SK-N-SH (cell line): ENCODE data around the gene KNOP1. TPM values are rescaled to one million over a fixed set of nuclear protein-coding genes. Genes with fewer than 3 reads are reported as not detected.

ENCODE experiments used
- CTCF ChIA-PET: fragments of 300-600, 350-600 bp; formaldehyde crosslinking; extraction: SDS; loops from one replicate; lab custom pipeline; 2021; lab: Yijun Ruan, JAX
- POLR2A ChIA-PET: fragments of 350-600 bp; sonication (Branson Sonifier 250); formaldehyde crosslinking; extraction: SDS; loops from one replicate; lab custom pipeline; 2020; ENCODE audit warnings: antibody characterized with exemption, inconsistent platforms; lab: Yijun Ruan, JAX
- DNase-seq: peaks from one replicate; pipeline ENCODE4 v3.0.0; 2012
- H2AFZ ChIP-seq: fragments of 200-600 bp; sonication (generic); 2 replicates; pipeline ENCODE4 v1.8.1; 2016; ENCODE audit warnings: antibody characterized with exemption, mild to moderate bottlenecking, low read depth
- H3F3A ChIP-seq: fragments of 200-600 bp; sonication (generic); replicated peaks from 2 replicates; pipeline ENCODE3; 2016; ENCODE audit warnings: antibody characterized with exemption, mild to moderate bottlenecking; ENCODE audit not compliant: insufficient read depth
- H3K27ac ChIP-seq, 2 experiments: fragments of 200-500 bp in 1 of 2; fragments of 200-600 bp in 1 of 2; sonication (Bioruptor generic) in 1 of 2; sonication (generic), shearing (Covaris generic) in 1 of 2; 2 replicates each; pipeline versions ENCODE4 v1.5.1 to v1.6.1; 2014 to 2016; ENCODE audit warnings: low read depth in 2 of 2, inconsistent platforms in 1 of 2, low read length in 1 of 2, mild to moderate bottlenecking in 1 of 2, mixed read lengths in 1 of 2
- H3K27me3 ChIP-seq: fragments of 200-600 bp; sonication (generic), shearing (Covaris generic); 2 replicates; pipeline ENCODE4 v1.6.1; 2016; ENCODE audit warnings: mixed run types; ENCODE audit not compliant: insufficient read depth
- H3K36me3 ChIP-seq, 2 experiments: fragments of 200-500 bp in 1 of 2; fragments of 200-600 bp in 1 of 2; sonication (Bioruptor generic) in 1 of 2; sonication (generic) in 1 of 2; replicated peaks in 1 of 2; 2 replicates each; pipeline versions ENCODE3 to v1.5.1; 2014 to 2016; ENCODE audit warnings: low read length in 1 of 2, mild to moderate bottlenecking in 1 of 2; ENCODE audit not compliant: insufficient read depth in 2 of 2, control insufficient read depth in 1 of 2
- H3K4me1 ChIP-seq, 2 experiments: fragments of 200-500 bp in 1 of 2; fragments of 200-600 bp in 1 of 2; sonication (Bioruptor generic) in 1 of 2; sonication (generic), shearing (Covaris generic) in 1 of 2; 2 replicates each; pipeline versions ENCODE4 v1.5.1 to v1.6.1; 2014 to 2016; ENCODE audit warnings: low read depth in 1 of 2, low read length in 1 of 2, mixed run types in 1 of 2; ENCODE audit not compliant: insufficient read depth in 2 of 2, control insufficient read depth in 1 of 2
- H3K4me2 ChIP-seq: fragments of 200-600 bp; sonication (generic), shearing (Covaris generic); 2 replicates; pipeline ENCODE4 v1.6.1; 2017; ENCODE audit warnings: mixed run types
- H3K4me3 ChIP-seq, 2 experiments: fragments of 200-500 bp in 1 of 2; fragments of 200-600 bp in 1 of 2; sonication (Bioruptor generic) in 1 of 2; sonication (generic), shearing (Covaris generic) in 1 of 2; 2 replicates each; pipeline versions ENCODE4 v1.5.1 to v1.8.1; 2014 to 2016; ENCODE audit warnings: low read depth in 2 of 2, inconsistent platforms in 1 of 2, low read length in 1 of 2, mild to moderate bottlenecking in 1 of 2, mixed read lengths in 1 of 2, moderate library complexity in 1 of 2
- H3K79me2 ChIP-seq: fragments of 200-600 bp; sonication (generic); 2 replicates; pipeline ENCODE4 v1.8.1; 2017; ENCODE audit warnings: mild to moderate bottlenecking; ENCODE audit not compliant: insufficient read depth
- H3K9ac ChIP-seq: fragments of 200-600 bp; sonication (generic); 2 replicates; pipeline ENCODE4 v1.6.1; 2017; ENCODE audit warnings: mixed run types
- H3K9me2 ChIP-seq: fragments of 200-600 bp; sonication (generic); 2 replicates; pipeline ENCODE4 v1.6.1; 2017; ENCODE audit warnings: mixed run types
- H3K9me3 ChIP-seq: fragments of 200-600 bp; sonication (generic); 2 replicates; pipeline ENCODE4 v1.6.1; 2017; ENCODE audit warnings: mixed run types, mild to moderate bottlenecking, moderate library complexity
- H4K20me1 ChIP-seq: fragments of 200-600 bp; sonication (generic); 2 replicates; pipeline ENCODE4 v1.6.1; 2017; ENCODE audit warnings: mild to moderate bottlenecking, mixed run types; ENCODE audit not compliant: insufficient read depth
- ELF1 ChIP-seq: IDR thresholded peaks from 2 replicates; pipeline ENCODE4 v1.4.0; 2012
- EZH2phosphoT487 ChIP-seq: fragments of 200-600 bp; sonication (generic); IDR thresholded peaks from 2 replicates; pipeline ENCODE4 v1.6.1; 2017; ENCODE audit warnings: low read depth, mixed run types, mild to moderate bottlenecking, antibody characterized with exemption, moderate library complexity, borderline replicate concordance
- FOSL2 ChIP-seq: IDR thresholded peaks from 2 replicates; pipeline ENCODE4 v1.4.0; 2012; ENCODE audit warnings: low read depth, mild to moderate bottlenecking, moderate library complexity, borderline replicate concordance
- FOXM1 ChIP-seq: IDR thresholded peaks from 2 replicates; pipeline ENCODE4 v1.4.0; 2012; ENCODE audit warnings: low read depth, mild to moderate bottlenecking
- JUND ChIP-seq: IDR thresholded peaks from 2 replicates; pipeline ENCODE4 v1.4.0; 2012
- MEF2A ChIP-seq: IDR thresholded peaks from 2 replicates; pipeline ENCODE4 v1.4.0; 2012; ENCODE audit warnings: low read depth, borderline replicate concordance
- MXI1 ChIP-seq: IDR thresholded peaks from 2 replicates; pipeline ENCODE4 v1.6.1; 2012; ENCODE audit warnings: mild to moderate bottlenecking, low read depth, low read length, improper control_type of control experiment
- NRF1 ChIP-seq: IDR thresholded peaks from 2 replicates; pipeline ENCODE4 v1.6.1; 2012; ENCODE audit warnings: low read depth, mild to moderate bottlenecking, low read length
- RFX5 ChIP-seq: IDR thresholded peaks from 2 replicates; pipeline ENCODE4 v1.6.1; 2012; ENCODE audit warnings: mild to moderate bottlenecking, improper control_type of control experiment, low read length
- SIN3A ChIP-seq: IDR thresholded peaks from 2 replicates; pipeline ENCODE4 v1.6.1; 2012; ENCODE audit warnings: low read depth, mild to moderate bottlenecking, low read length, moderate library complexity, borderline replicate concordance
- SMC3 ChIP-seq: IDR thresholded peaks from 2 replicates; pipeline ENCODE4 v1.6.1; 2012; ENCODE audit warnings: low read depth, low read length, improper control_type of control experiment
- TAF1 ChIP-seq: IDR thresholded peaks from 2 replicates; pipeline ENCODE4 v1.6.1; 2012; ENCODE audit warnings: low read depth, mild to moderate bottlenecking, low read length, moderate library complexity, borderline replicate concordance
- TCF12 ChIP-seq: IDR thresholded peaks from 2 replicates; pipeline ENCODE4 v1.4.0; 2012
- WGBS: methylation state at CpG from one replicate; pipeline ENCODE4 v1.1.6; 2017; ENCODE audit warnings: low lambda C conversion rate; 5-methylcytosine and 5-hydroxymethylcytosine counted together
- polyA plus RNA-seq, 3 experiments: library from polyadenylated mRNA; depleted of rRNA; stranded (reverse); fragments of >200 nt; gene quantifications; 2 replicates each; pipeline ENCODE4 v1.2.3, GENCODE V29; 2012
- TF ChIP-seq, protein P1 (sequence below): IDR thresholded peaks from 2 replicates; pipeline ENCODE4 v1.6.1; 2012; ENCODE audit warnings: mild to moderate bottlenecking, low read depth, low read length, moderate library complexity
- TF ChIP-seq, protein P2 (sequence below): fragments of 150-350 bp; IDR thresholded peaks from 2 replicates; pipeline ENCODE4 v1.6.1; 2017; ENCODE audit warnings: antibody characterized with exemption, low read length, low read depth, borderline replicate concordance
- TF ChIP-seq, protein P3 (sequence below): fragments of 200-600 bp; sonication (generic); IDR thresholded peaks from 2 replicates; pipeline ENCODE4 v1.6.1; 2017; ENCODE audit warnings: antibody characterized with exemption, mild to moderate bottlenecking, moderate library complexity

The KNOP1 gene
- polyA plus RNA-seq, 1 of the 3 experiments (the other 2 are of a cell fraction) = 13.2 TPM

DNA sequence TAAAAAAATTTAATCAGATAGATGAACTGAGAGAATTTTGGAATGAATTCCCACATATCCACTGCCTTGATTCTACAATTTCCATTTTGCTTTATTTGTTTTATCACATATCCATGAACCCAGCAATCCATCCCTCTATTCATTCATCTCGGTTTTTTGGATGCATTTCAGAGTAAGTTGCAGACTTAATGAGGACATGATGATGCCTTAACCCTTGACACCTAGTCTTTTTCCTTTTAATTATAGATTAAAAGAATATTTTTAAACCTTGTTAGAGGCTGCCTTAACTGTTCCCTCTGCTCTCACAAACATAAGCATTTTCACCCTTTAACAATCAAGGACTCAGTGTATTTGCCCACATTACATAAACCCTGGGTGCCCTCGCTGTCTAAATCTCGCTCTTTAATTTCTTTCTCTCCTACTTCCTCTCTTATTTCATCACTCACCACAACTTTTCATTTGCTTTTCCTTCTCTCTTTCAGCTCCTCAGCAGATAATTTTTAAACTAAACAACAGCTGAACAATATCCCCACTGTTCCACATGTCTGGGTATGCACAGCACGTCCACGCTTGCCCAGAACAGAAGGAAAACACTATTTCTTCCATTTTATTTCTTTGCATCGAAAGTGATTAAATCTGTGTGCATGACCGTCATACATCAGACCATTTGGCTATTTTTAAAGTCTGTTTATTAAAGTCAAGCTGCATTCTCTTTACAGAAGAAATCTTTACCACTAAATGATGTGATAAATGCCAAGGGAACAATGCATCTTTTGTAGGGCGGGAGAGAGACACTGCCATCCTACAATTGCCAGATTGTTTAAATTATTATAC is 40.0 kb upstream of the KNOP1 start:
- H2AFZ ChIP-seq = no peak overlapping the region
- H3K36me3 ChIP-seq = no peaks in the 10 kb centered on the region
- H4K20me1 ChIP-seq = no peaks in the 10 kb centered on the region
- CTCF ChIA-PET = no interaction called here
- H3K9me3 ChIP-seq = no peaks in the 10 kb centered on the region
- no peaks in the 10 kb centered on the region for H3K4me1 ChIP-seq
- POLR2A ChIA-PET = no interaction called here
- H3K27ac ChIP-seq = no peak overlapping the region
- no peak overlapping the region for H3K4me2 ChIP-seq
- H3F3A ChIP-seq = no peaks in the 10 kb centered on the region
- H3K79me2 ChIP-seq = no peaks in the 10 kb centered on the region
- no peak for DNase-seq
- H3K27me3 ChIP-seq = no peaks in the 10 kb centered on the region
- WGBS = 89% methylated on average over 8 of the region's 8 CpGs
- TF ChIP-seq MEF2A (no peak), TCF12 (no peak), ELF1 (no peak), EZH2phosphoT487 (no peak), MXI1 (no peak), SIN3A (no peak), RFX5 (no peak), SMC3 (no peak), FOSL2 (no peak)
- no peak overlapping the region for H3K9ac ChIP-seq
- no peak overlapping the region for H3K4me3 ChIP-seq
- H3K9me2 ChIP-seq = no peaks in the 10 kb centered on the region

DNA sequence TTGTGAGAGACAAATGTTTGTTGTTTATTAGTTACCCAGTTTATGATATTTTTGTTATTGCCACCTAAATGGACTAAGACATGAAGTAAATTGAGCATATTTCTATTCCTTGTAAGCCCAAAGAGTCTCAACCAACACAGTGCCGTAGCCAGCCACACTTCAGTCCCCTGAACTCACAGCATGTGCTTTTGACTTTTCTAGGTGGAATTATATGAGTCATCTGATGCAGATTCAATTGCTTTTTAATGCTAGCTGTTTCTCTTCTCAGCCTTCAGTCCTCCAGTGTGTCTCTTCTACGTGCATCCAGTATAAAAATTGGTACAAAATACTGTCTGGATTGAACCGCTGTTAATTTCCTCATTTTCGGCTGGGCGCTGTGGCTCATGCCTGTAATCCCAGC is 39.0 kb upstream of the KNOP1 start:
- POLR2A ChIA-PET = no interaction called here

More for the DNA sequence above, 39.0 kb upstream of the KNOP1 start:
- Histone ChIP-seq H3K79me2 (no peaks in the 10 kb centered on the region), H3F3A (no peaks in the 10 kb centered on the region), H3K9me2 (no peaks in the 10 kb centered on the region)
- TF ChIP-seq, protein P1, sequence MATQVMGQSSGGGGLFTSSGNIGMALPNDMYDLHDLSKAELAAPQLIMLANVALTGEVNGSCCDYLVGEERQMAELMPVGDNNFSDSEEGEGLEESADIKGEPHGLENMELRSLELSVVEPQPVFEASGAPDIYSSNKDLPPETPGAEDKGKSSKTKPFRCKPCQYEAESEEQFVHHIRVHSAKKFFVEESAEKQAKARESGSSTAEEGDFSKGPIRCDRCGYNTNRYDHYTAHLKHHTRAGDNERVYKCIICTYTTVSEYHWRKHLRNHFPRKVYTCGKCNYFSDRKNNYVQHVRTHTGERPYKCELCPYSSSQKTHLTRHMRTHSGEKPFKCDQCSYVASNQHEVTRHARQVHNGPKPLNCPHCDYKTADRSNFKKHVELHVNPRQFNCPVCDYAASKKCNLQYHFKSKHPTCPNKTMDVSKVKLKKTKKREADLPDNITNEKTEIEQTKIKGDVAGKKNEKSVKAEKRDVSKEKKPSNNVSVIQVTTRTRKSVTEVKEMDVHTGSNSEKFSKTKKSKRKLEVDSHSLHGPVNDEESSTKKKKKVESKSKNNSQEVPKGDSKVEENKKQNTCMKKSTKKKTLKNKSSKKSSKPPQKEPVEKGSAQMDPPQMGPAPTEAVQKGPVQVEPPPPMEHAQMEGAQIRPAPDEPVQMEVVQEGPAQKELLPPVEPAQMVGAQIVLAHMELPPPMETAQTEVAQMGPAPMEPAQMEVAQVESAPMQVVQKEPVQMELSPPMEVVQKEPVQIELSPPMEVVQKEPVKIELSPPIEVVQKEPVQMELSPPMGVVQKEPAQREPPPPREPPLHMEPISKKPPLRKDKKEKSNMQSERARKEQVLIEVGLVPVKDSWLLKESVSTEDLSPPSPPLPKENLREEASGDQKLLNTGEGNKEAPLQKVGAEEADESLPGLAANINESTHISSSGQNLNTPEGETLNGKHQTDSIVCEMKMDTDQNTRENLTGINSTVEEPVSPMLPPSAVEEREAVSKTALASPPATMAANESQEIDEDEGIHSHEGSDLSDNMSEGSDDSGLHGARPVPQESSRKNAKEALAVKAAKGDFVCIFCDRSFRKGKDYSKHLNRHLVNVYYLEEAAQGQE = no peak
- TF ChIP-seq NRF1 (no peak), JUND (no peak), FOXM1 (no peak), TAF1 (no peak), SIN3A (no peak), ELF1 (no peak), TCF12 (no peak)
- TF ChIP-seq, protein P2, sequence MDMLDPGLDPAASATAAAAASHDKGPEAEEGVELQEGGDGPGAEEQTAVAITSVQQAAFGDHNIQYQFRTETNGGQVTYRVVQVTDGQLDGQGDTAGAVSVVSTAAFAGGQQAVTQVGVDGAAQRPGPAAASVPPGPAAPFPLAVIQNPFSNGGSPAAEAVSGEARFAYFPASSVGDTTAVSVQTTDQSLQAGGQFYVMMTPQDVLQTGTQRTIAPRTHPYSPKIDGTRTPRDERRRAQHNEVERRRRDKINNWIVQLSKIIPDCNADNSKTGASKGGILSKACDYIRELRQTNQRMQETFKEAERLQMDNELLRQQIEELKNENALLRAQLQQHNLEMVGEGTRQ = no peak
- TF ChIP-seq, protein P3, sequence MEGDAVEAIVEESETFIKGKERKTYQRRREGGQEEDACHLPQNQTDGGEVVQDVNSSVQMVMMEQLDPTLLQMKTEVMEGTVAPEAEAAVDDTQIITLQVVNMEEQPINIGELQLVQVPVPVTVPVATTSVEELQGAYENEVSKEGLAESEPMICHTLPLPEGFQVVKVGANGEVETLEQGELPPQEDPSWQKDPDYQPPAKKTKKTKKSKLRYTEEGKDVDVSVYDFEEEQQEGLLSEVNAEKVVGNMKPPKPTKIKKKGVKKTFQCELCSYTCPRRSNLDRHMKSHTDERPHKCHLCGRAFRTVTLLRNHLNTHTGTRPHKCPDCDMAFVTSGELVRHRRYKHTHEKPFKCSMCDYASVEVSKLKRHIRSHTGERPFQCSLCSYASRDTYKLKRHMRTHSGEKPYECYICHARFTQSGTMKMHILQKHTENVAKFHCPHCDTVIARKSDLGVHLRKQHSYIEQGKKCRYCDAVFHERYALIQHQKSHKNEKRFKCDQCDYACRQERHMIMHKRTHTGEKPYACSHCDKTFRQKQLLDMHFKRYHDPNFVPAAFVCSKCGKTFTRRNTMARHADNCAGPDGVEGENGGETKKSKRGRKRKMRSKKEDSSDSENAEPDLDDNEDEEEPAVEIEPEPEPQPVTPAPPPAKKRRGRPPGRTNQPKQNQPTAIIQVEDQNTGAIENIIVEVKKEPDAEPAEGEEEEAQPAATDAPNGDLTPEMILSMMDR = no peak
- TF ChIP-seq, all 33 proteins: peak for 0
- no peak overlapping the region for H3K27ac ChIP-seq
- CTCF ChIA-PET = interaction anchor here (0.9 kb wide), 1 partner anchor 626 kb away, joined by 3 read pairs; no protein-coding TSS in a partner anchor
- no peaks in the 10 kb centered on the region for H3K9me3 ChIP-seq
- no peak overlapping the region for H2AFZ ChIP-seq
- DNase-seq = no peak
- WGBS = 92% methylated on average over 5 of the region's 5 CpGs
- no peak overlapping the region for H3K4me3 ChIP-seq
- H3K4me1 ChIP-seq = no peaks in the 10 kb centered on the region
- no peaks in the 10 kb centered on the region for H3K36me3 ChIP-seq
- no peak overlapping the region for H3K9ac ChIP-seq
- no peak overlapping the region for H3K4me2 ChIP-seq
- no peaks in the 10 kb centered on the region for H4K20me1 ChIP-seq
- H3K27me3 ChIP-seq = no peaks in the 10 kb centered on the region
